GM18868 (cell line): Measurements from ENCODE around the gene PDE6A.

ENCODE experiments used
- ATAC-seq: cut with Tn5 transposase; IDR thresholded peaks from one replicate; pipeline ENCODE4 v1.9.1; 2021; ENCODE audit warnings: mild to moderate bottlenecking, moderate library complexity; ENCODE audit not compliant: unreplicated experiment

PDE6A gene

DNA sequence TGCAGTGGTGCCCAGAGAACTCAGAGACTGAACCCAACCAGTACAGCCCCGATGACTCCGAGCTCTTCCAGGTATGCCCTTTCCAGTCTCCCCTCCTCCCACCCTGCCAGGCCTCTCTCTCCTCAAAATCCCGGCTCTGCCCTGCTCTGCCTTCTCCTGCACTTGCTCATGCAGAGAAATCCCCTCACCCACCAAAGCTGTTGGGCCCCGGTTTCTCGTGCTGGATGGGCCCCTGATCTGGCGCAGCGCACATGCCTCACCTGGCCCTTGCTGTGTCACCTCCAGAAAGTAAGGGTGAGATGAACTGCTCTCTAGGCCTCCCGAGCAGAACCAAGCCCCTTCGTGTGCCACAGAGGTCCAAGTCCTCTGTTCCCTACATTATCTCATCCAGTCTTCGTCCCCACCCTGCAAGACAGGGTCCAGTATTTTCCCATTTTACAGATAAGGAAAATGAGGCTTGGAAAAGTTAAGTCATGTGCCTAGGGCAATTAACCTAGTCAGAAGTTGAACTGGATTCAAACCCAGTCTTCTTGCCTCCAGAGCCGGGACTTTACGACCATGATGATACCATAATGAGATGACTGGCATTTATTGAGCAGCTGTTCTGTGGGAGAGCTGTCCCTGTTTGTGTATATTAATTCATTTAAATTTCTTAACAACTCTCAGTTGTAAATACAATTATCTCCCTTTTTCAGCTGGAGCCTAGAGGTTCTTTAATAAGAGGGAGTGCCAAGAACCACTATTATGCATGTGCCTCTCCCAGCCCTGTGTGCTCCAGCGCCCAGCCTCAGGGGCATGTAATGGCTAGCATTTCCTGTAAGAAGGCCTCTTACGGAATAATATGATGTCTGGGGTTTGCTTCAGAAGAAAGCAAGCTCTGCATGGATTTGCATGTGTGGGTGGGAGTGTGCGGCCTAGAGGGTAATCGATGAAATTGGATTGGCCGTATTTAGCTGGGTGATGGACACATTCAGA lies 123.8 kb downstream of the PDE6A start:
- no peak for ATAC-seq

DNA sequence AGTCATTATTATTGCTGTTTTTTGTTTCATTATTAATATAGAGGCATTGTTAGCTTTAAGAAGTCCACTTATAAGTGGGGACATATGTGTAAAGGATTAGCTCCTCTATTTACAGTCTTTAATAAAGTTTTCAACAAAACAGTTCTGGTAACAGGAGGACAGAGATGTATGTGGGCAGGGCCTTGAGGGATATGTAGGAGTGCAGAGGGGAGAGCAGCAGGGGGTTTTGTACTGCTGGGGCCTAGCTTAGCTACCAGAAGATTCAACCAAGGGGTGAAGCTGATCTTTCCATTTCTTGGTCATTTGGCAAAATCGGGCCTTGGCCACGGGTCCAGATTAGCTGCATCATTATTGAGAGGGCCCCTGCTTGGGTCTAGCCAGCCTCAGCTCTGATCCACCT lies 124.6 kb downstream of the PDE6A start:
- ATAC-seq, result no peak

DNA sequence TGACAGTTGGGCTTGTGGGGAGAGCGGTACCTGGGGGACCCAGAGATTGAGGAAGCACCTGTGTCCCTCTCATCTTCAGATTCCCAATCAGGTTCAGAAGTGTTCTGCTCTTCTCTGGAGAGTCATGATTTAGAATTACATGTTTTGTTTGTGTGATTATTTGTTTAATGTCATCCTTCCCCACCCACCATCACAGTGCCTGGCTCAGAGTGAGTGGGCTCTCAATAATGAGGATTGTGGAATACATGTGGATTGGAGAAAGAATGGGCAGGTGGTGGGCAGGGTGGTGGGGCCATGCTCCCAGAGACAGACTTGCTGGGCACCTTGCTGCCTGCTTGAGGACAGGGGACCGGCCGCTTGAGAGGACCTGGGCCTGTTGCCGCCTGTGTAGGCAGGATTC lies 126.5 kb downstream of the PDE6A start:
- ATAC-seq, result no peak

DNA sequence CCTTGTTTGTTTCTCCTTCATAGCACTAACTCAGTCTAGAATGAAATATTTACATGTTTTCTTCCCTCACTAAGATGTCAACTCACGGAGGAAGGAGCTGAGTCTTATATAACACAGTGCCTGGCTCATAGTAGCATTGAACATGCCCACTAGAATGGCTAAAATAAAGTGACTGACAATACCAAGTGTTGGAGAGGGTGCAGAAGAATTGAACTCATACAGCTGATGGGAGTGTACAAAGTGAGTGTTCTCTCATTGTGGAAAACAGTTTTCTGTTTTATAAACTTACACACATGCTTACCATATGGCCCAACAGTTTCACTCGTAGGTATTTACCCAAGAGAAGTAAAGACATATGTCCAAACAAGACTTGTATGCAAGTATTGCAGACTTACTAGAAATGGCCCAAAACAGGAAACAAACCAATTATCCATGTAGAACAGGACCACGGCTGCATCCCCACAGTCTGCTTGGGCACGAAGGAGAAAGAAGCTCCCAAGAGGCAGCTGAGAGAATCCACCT lies 127.0 kb downstream of the PDE6A start:
- no peak for ATAC-seq

DNA sequence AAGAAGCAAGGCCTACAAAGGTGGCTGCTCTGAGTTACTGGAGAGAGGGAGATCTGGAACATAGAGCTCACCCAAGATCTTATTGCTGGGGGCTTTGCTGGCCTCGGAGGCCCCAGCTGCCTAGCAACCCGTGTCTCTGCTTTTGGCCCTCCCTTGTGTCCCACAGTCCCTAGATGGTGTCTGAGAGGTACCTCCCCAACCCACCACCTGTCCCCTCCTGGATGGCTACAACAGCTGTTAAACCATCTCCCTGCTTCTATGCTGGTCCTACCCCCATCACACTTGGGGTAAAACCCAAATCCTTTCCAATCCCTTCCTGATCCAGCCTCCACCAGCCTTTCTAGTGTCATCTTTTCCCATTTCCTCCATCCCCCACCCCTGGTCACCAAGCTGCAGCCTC lies 127.9 kb downstream of the PDE6A start:
- ATAC-seq, result no peak

DNA sequence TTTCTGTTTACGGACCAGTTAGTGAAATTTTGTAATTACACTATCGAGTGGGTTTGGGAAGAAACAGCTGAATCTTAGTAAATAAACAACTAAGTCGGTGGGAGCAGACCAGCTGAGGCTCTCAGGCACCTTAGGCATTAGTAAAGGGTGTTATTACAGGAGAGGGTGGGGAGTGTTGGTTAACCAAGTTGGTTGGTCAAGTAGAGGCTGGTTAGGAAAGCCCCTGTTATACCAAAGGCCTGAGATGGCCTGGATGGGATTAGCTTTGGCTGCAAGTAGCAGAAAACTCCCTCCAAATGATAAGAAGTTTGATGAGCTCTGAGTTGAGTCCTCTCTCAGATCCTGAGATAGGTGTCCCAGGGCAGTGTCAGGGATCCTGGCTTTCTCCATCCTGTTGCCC lies 133.1 kb downstream of the PDE6A start:
- no peak for ATAC-seq

DNA sequence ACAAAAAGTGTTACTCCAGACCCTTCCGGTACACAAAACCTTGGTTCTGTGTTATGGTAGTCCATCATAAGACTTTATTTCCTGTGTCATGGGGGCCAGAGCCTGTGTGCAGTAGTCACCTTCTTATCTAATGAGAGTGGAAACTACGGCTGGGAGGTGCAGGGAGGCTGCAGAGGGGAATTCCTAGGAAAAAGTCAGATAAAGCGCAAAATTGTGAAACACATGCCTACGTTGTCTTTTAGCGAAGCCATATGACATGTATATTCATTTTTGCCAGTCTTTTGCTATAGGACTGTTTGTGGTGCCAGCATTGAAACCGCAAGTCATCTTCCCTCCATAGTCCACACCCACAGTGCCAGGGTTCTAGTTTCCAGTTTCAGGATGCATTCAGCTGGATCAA lies 133.7 kb downstream of the PDE6A start:
- ATAC-seq, result no peak

DNA sequence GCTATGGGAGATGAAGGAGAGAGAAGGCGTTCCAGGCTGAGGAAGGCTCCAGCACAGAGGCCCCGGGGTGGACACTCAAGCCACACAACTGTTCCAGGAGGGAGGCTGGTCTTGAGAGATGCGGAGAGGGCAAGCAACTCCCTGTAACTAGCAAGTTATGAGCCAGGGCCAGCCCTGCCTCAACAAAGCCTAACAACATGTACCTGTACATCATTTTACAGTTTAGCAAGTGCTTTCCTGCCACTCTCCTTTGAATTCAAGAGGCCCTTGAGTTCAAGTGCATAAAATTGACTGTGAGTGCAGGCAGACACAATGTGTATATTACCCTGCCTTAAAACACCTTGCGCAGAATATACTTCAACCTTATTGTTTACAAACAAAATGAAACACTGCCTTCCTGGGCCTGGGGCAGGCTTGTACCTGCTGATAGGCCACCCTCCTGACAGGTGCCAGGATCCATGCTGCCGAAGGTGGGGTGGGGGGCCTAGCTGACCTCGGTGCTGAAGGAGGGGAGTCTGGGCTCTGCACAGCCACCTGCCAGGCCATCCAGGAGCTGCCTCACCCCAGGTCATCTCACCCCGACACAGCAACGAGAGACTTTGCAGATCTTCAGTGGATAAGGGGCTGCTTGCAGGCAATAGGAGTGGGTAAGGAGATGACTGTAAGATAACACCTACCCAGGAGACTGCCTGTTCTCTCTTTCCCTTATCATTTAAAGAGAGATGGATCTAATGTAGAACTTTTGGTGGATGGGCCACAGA lies 134.5 kb downstream of the PDE6A start:
- ATAC-seq, result no peak

DNA sequence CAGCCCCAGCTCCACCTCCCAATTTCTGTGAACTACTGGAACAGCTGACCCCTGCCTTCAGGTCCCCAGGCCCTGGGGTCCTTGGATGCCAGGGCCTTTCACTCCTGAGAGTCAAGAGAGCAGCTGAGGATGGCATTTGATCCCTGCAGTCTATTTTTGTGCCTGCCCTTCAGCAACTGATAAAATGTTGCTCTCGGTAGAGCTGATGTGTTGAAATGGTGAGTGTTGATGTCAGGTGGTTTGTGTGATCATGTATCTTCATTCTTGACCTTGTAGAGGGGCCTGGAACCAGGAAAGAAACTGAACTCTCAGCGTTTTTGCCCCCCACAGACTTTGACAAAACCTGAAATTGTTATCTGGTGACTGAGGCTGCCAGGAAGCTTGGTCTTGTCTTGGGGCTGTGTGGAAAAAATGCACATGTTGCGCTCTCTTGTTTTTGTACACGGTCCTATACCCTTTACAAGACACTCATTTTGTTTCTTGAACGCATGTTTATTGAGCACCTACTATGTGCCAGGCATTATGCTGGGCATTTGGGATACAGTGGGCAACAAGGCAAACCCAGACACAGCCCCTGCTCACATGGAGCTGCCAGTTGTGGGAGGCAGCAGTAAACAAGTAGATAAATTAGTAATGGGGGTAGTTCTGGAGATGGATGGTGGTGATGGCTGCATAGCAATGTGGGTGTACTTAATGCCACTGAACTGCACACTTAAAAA lies 136.2 kb downstream of the PDE6A start:
- ATAC-seq, result no peak
